DMS79 treated with DMSO at 0.1 percent for 48 hours (cell line): ENCODE measurements around the gene CH25H.
"Not testable (repeated sequence)": the region's sequence is repeated elsewhere in the genome, so short reads cannot be mapped to it uniquely, and the experiment has no call there.

Experiments used
- DNase-seq: peaks from one replicate; lab custom pipeline; 2025; lab: John Stamatoyannopoulos, UW

The CH25H gene

GRCh38 chr10:89207181-89207800 is at the start of gene CH25H:
Gene CH25H (minus strand): TSS chr10:89207317. CDS start chr10:89207292, 25 bp downstream.
- DNase-seq = peak; percentile 21

- no peak for DNase-seq
Measured at GRCh38 chr10:89256340-89256739, 49.2 kb upstream of the CH25H start.

GRCh38 chr10:89255793-89256192 is 48.7 kb upstream of the CH25H start:
- no peak for DNase-seq

GRCh38 chr10:89255091-89255579 is 48.0 kb upstream of the CH25H start:
- DNase-seq = not testable (repeated sequence)

GRCh38 chr10:89252225-89252585 is 45.1 kb upstream of the CH25H start:
- no peak for DNase-seq

- DNase-seq = peak; percentile 69
Measured at GRCh38 chr10:89251409-89252224, 44.5 kb upstream of the CH25H start, which contains the start of gene LIPA. Gene LIPA (minus strand): TSS chr10:89251775. CDS start chr10:89247648, 4,127 bp downstream.

GRCh38 chr10:89250865-89251408 is 43.8 kb upstream of the CH25H start:
- DNase-seq = no peak

GRCh38 chr10:89248990-89249389 is 41.9 kb upstream of the CH25H start:
- no peak for DNase-seq

- DNase-seq = not testable (repeated sequence)
Measured at GRCh38 chr10:89247623-89248022, 40.5 kb upstream of the CH25H start.

GRCh38 chr10:89245802-89246201 is 38.7 kb upstream of the CH25H start:
- no peak for DNase-seq

- no peak for DNase-seq
Measured at GRCh38 chr10:89242840-89243568, 35.9 kb upstream of the CH25H start.

GRCh38 chr10:89242345-89242684 is 35.2 kb upstream of the CH25H start:
- no peak for DNase-seq

GRCh38 chr10:89241486-89242344 is 34.6 kb upstream of the CH25H start:
- peak; percentile 3 for DNase-seq

- DNase-seq = no peak
Measured at GRCh38 chr10:89241026-89241425, 33.9 kb upstream of the CH25H start.

GRCh38 chr10:89240519-89240918 is 33.4 kb upstream of the CH25H start:
- no peak for DNase-seq

- no peak for DNase-seq
Measured at GRCh38 chr10:89238956-89239644, 32.0 kb upstream of the CH25H start.

GRCh38 chr10:89237849-89238248 is 30.7 kb upstream of the CH25H start:
- DNase-seq = no peak

- DNase-seq = no peak
Measured at GRCh38 chr10:89236226-89236797, 29.2 kb upstream of the CH25H start.

- no peak for DNase-seq
Measured at GRCh38 chr10:89235073-89235798, 28.1 kb upstream of the CH25H start.

GRCh38 chr10:89233033-89233432 is 25.9 kb upstream of the CH25H start:
- DNase-seq = no peak
